GM13977 (cell line): ENCODE measurements around the gene NAT14.

Experiments
- DNase-seq: peaks from one replicate; pipeline ENCODE4 v3.0.0; 2012; ENCODE audit warnings: low spot score
- in situ Hi-C: fragments of 300-500 bp; cut with MboI; formaldehyde crosslinking; loops from one replicate; pipeline ENCODE4 v1.12.0; 2022; ENCODE audit warnings: low sequenced_read_pairs, low pct_unique_long_range_greater_than_20kb, mixed read lengths, inconsistent platforms; ENCODE audit not compliant: unreplicated experiment
- TF ChIP-seq, protein P1 (sequence below): IDR thresholded peaks from 2 replicates; pipeline ENCODE4 v1.5.1; 2012; ENCODE audit warnings: mild to moderate bottlenecking, control low read depth; ENCODE audit not compliant: insufficient read depth; ENCODE audit errors: extremely low read depth, missing control alignments

NAT14 gene

DNA sequence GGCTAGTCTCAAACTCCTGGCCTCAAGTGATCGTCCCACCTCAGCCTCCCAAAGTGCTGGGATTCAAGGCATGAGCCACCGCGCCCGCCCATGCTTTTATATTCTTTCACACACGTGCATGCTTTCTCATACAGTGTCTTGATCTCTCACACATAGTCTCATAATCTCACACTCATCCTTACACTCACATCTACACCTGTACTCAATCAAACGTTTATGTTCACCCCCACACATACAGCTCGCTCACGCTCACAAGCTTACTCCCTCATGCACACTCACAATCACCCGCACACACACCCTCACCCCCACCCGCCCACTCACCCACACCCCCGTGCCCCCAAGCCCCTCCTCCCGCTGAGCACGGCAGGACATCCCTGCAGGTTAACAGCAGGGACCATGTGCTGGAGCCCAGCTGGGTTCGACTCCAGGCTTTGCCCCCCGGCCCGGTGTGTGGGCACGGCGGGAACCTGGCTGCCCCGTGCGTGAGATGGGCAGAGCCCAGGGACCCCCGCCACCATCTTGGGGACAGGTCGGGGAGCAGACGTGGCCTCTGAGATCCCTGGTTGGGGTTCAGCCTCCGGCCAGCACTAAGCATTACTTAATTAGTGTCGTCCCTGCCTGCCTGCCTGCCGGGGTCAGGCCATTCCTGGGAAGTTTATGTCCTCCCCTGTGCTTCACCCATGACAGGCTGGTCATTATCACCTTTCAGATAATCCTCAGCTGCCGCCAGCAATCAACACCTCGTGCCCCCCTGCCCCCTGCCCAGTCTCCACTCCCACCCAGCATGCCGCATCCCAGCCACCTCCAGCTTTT lies 40.5 kb downstream of the NAT14 start:
- TF ChIP-seq, protein P1, sequence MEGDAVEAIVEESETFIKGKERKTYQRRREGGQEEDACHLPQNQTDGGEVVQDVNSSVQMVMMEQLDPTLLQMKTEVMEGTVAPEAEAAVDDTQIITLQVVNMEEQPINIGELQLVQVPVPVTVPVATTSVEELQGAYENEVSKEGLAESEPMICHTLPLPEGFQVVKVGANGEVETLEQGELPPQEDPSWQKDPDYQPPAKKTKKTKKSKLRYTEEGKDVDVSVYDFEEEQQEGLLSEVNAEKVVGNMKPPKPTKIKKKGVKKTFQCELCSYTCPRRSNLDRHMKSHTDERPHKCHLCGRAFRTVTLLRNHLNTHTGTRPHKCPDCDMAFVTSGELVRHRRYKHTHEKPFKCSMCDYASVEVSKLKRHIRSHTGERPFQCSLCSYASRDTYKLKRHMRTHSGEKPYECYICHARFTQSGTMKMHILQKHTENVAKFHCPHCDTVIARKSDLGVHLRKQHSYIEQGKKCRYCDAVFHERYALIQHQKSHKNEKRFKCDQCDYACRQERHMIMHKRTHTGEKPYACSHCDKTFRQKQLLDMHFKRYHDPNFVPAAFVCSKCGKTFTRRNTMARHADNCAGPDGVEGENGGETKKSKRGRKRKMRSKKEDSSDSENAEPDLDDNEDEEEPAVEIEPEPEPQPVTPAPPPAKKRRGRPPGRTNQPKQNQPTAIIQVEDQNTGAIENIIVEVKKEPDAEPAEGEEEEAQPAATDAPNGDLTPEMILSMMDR, result no peak
- no peak for DNase-seq
- in situ Hi-C loops, result no loop called here

DNA sequence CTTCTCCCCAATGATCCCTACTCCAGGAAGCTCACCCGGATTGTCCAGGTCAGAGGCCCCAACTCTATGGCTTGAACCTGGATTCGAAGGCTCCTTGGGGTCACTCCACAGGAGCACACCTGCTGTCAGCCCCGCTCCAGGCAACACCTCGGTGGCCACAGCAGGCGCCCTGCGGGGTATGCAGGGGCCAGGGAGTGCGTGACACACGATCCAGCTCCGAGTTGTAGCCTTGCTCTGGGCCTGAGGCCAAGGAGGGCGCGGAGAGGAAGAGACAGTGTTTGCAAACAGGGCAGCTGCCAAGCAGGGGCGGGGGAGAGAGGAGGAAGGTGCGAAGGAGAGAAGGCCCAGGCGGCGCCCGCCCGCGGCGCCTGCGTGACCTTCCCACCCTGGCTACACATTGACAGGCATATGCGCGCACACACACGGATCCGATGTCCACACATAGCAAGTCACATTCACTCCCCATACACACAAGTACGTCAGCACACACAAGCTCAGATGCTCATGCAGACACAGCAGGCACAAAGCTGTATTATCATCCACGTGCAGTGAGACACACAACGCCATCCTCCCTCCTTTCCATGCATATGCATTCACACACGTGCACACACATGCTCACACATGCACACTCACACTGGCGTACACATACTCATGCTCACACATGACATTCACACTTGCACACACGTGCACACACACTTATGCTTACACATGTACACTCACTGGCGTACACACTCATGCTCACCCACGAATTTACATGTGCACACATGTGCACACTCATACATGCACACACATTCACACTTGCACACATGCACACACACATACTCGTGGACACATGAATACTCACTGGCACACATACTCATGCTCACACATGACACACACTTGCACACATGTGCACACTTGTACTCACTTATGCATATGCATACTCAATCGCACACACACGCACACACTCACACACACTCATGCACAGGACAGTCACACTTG lies 41.5 kb downstream of the NAT14 start:
- DNase-seq, result no peak
- TF ChIP-seq, protein P1, result no peak

DNA sequence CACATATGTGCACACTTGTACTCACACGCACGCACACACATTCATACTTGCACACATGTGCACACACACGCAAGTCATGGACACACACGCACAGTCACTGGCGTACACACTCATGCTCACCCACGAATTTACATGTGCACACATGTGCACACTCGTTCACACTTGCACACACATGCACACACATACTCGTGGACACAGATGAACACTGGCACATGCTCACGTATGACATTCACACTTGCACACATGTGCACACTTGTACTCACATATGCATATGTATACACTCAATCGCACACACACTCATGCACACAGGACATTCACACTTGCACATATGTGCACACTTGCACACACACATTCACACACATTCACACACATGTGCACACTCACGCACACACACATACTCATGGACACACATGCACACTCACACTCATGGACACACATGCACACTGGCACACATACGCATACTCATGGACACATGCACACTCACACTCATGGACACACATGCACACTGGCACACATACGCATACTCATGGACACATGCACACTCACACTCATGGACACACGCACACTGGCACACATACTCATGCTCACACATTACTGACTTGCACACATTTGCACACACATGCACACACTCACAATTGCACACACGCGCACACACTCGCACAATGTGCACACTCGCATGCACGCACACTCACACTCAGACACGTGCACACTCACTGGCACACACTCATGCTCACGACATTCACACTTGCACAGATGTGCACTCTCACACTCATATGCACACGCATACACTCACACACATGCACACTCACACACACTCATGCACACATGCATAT lies 42.4 kb downstream of the NAT14 start:
- no peak for DNase-seq
- TF ChIP-seq, protein P1, result no peak
- in situ Hi-C loops, result no loop called here

More for the DNA sequence above, 41.5 kb downstream of the NAT14 start:
- in situ Hi-C loops, result no loop called here

DNA sequence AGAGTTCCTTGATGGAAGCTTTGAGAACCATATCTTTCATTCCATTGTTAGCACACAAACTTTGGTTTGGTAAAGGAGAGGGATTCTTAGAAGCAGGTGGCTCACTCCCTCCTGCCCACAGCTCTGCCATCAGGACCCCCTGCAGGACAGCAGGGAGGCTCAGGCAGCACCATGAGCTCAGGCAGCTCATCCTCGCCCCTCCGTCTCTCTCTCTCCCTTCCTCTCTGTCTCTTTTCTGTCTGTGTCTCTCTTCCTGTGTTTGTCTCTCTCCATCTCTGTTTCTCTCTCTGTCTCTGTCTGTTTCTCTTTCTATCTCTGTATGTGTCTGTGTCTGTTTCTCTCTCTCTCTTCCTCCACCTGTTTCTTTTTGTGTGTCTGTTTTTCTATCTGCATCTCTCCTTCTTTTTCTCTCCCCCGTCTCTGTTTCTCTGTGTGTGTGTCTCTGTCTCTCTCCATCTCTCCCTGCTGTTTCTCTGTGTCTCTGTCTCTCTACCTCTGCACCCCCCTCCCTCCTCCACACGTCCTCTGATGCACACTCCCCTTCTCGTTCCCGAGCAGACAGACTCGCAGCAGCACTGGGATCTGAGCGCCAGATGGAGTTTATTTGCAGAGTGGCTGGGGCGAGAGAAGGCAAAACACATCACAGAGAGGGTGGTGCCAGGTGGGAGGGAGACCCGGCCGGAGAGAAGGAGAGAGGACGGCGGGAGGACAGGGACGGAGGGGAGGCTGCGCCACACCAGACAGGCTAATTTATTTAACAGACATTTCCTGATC lies 43.2 kb downstream of the NAT14 start:
- in situ Hi-C loops, result no loop called here
- TF ChIP-seq, protein P1, result no peak

DNA sequence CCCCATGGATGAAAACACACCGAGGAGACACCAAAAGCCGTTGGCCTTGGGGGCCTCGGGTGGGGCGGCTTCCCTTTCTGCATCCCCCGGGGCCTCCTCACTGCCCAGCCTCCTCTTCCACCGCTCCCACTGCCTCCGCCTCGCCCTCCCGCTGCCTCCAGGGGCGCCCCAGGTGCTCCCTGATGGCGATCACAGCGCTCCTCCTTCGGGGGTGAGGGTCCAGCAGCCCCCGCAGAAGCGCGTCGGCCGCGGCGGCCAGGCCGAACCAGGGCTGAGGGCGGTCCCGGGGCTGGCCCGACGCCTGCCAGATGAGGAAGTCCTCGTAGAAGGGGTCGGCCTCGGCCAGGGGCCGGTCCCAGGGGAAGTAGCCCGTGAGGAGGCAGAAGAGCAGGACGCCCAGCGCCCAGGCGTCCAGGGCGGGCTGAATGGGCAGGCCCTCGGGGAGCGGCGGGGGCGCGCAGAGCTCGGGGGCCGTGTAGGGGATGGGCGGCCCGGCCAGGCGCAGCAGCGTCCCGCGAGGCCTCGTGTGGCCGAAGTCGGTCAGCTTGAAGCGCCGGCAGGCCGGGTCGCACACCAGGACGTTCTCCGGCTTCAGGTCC lies 44.7 kb downstream of the NAT14 start:
- TF ChIP-seq, protein P1, result no peak
- no peak for DNase-seq
- in situ Hi-C loops, result no loop called here

More for the DNA sequence above, 43.2 kb downstream of the NAT14 start:
- DNase-seq, result no peak
